ENCODE results near the gene C20orf141.

DNA sequence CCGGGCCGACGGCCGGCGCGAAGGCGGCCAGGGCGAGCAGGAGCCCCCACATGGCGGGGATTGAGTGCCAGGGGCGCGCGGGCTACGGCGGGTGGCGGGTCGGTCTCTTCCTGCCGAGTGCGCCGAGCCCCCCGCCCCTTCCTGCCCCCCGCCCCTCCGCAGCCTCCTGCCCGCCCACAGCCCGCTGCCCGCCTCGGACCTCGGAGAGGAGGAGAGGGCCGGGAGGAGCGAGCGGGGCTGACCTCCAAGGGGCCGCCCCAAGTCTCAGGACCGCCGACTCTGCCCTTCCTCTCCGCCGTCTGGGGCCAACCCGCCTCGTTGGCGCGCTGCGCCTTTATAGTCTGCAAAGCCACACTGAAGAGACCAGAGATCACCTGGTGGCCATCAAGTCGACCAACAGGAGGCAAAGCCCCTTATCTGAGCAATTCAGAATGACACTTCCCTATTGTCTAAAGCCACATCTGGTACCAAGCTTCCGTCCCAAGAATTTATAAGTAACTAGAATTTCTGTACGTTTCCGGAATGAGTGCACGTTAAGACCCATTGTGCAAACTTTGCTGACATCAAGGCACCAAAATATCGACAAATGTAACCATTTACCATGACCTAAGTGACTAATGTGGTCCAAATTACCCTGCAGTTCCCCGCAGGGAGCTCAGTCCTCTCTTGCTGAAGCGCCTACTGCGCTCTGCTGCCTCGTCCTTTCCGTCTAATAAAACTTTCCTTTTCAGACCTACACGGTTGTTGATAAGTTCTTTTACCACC is 14.1 kb upstream of the C20orf141 start, which contains the start of gene CPXM1:
- TF ChIP-seq BRCA1 (IDR thresholded peaks at IDR 0.05; ENCODE audit: low read depth, low read length): no peak
- TF ChIP-seq, protein P1, sequence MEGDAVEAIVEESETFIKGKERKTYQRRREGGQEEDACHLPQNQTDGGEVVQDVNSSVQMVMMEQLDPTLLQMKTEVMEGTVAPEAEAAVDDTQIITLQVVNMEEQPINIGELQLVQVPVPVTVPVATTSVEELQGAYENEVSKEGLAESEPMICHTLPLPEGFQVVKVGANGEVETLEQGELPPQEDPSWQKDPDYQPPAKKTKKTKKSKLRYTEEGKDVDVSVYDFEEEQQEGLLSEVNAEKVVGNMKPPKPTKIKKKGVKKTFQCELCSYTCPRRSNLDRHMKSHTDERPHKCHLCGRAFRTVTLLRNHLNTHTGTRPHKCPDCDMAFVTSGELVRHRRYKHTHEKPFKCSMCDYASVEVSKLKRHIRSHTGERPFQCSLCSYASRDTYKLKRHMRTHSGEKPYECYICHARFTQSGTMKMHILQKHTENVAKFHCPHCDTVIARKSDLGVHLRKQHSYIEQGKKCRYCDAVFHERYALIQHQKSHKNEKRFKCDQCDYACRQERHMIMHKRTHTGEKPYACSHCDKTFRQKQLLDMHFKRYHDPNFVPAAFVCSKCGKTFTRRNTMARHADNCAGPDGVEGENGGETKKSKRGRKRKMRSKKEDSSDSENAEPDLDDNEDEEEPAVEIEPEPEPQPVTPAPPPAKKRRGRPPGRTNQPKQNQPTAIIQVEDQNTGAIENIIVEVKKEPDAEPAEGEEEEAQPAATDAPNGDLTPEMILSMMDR (IDR thresholded peaks at IDR 0.05 in 2 of 3, conservative IDR thresholded peaks at IDR 0.05 in 1 of 3; ENCODE audit: control insufficient read depth in 2 of 3, extremely low read depth in 1 of 3, insufficient read depth in 1 of 3, low read depth in 3 of 3, low read length in 3 of 3): no peak
- TF ChIP-seq, protein P2, sequence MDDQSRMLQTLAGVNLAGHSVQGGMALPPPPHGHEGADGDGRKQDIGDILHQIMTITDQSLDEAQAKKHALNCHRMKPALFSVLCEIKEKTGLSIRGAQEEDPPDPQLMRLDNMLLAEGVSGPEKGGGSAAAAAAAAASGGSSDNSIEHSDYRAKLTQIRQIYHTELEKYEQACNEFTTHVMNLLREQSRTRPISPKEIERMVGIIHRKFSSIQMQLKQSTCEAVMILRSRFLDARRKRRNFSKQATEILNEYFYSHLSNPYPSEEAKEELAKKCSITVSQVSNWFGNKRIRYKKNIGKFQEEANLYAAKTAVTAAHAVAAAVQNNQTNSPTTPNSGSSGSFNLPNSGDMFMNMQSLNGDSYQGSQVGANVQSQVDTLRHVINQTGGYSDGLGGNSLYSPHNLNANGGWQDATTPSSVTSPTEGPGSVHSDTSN (IDR thresholded peaks at IDR 0.05; ENCODE audit: insufficient replicate concordance, low read depth, low read length): no peak
- TF ChIP-seq, protein P3, sequence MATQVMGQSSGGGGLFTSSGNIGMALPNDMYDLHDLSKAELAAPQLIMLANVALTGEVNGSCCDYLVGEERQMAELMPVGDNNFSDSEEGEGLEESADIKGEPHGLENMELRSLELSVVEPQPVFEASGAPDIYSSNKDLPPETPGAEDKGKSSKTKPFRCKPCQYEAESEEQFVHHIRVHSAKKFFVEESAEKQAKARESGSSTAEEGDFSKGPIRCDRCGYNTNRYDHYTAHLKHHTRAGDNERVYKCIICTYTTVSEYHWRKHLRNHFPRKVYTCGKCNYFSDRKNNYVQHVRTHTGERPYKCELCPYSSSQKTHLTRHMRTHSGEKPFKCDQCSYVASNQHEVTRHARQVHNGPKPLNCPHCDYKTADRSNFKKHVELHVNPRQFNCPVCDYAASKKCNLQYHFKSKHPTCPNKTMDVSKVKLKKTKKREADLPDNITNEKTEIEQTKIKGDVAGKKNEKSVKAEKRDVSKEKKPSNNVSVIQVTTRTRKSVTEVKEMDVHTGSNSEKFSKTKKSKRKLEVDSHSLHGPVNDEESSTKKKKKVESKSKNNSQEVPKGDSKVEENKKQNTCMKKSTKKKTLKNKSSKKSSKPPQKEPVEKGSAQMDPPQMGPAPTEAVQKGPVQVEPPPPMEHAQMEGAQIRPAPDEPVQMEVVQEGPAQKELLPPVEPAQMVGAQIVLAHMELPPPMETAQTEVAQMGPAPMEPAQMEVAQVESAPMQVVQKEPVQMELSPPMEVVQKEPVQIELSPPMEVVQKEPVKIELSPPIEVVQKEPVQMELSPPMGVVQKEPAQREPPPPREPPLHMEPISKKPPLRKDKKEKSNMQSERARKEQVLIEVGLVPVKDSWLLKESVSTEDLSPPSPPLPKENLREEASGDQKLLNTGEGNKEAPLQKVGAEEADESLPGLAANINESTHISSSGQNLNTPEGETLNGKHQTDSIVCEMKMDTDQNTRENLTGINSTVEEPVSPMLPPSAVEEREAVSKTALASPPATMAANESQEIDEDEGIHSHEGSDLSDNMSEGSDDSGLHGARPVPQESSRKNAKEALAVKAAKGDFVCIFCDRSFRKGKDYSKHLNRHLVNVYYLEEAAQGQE (IDR thresholded peaks at IDR 0.05; ENCODE audit: low read depth, low read length): no peak
- TF ChIP-seq CBX3 (IDR thresholded peaks at IDR 0.05; ENCODE audit: borderline replicate concordance, low read depth): no peak
- TF ChIP-seq RAD21 (IDR thresholded peaks at IDR 0.05; ENCODE audit: insufficient read depth, low read depth, low read length): no peak
- TF ChIP-seq SREBF2 (IDR thresholded peaks at IDR 0.05; ENCODE audit: low read length): no peak
- TF ChIP-seq NR2C1 (IDR thresholded peaks at IDR 0.05): no peak
- TF ChIP-seq NFYB (IDR thresholded peaks at IDR 0.05; ENCODE audit: insufficient read depth, low read depth, low read length): no peak
- TF ChIP-seq, protein P4, sequence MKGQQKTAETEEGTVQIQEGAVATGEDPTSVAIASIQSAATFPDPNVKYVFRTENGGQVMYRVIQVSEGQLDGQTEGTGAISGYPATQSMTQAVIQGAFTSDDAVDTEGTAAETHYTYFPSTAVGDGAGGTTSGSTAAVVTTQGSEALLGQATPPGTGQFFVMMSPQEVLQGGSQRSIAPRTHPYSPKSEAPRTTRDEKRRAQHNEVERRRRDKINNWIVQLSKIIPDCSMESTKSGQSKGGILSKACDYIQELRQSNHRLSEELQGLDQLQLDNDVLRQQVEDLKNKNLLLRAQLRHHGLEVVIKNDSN (IDR thresholded peaks at IDR 0.05; ENCODE audit: borderline replicate concordance, extremely low read length, insufficient read depth, low read depth, low read length): no peak
- no peak for TF ChIP-seq EP300 (IDR thresholded peaks at IDR 0.05; ENCODE audit: borderline replicate concordance in 1 of 2, control insufficient read depth in 1 of 2, low read depth in 2 of 2, low read length in 2 of 2)
- no peak for TF ChIP-seq SIX5 (IDR thresholded peaks at IDR 0.05; ENCODE audit: low read depth, low read length, severe bottlenecking)
